ENCODE data around the gene APOBEC3C.

GRCh38 chr22:38981992-38982927, 31.8 kb upstream of the APOBEC3C start, which contains the start of gene APOBEC3B:
- TF ChIP-seq POLR2A (IDR thresholded peaks at IDR 0.05) (no peak), CTCF (IDR thresholded peaks at IDR 0.05) (no peak)

Data from testis (tissue), 2 donors.